H54 (cell line): ENCODE data around the gene POC5.

Source experiments
- DNase-seq: peaks from one replicate; pipeline ENCODE4 v3.0.0; 2011; ENCODE audit warnings: low spot score, mixed read lengths; ENCODE audit not compliant: insufficient read length
- FAIRE-seq: peaks from 3 replicates; lab custom pipeline; 2011; peaks lifted over from hg19 to GRCh38; lab: Jason Lieb, UNC
- POLR2A ChIP-seq: IDR thresholded peaks from 2 replicates; pipeline ENCODE4 v1.6.1; 2011; ENCODE audit warnings: low read depth, mild to moderate bottlenecking, low read length

POC5 gene

GRCh38 chr5:75681125-75681830 lies 36.0 kb downstream of the POC5 start:
- peak; percentile 38 for FAIRE-seq
- no peak for TF ChIP-seq POLR2A
- no peak for DNase-seq

DNA sequence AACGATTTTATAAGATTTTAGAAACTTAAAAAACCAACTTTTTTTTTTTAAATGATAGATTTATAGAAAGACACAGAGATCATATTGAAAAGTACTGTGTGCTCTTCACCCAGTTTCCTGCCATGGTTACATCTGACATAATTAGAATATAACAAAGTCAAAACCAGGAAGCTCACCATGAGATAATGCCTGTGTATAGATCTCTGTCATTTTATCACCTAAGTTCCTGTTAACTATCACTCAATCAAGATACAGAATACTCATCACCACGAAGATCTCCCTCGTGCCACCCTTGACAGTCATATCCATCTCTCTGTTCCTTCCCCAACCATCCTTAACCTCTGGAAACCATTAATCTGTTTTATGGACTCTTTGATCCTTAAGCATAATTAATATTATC lies 39.1 kb downstream of the POC5 start:
- no peak for DNase-seq
- no peak for TF ChIP-seq POLR2A
- FAIRE-seq: no peak

- DNase-seq (no peak), FAIRE-seq (no peak)
- TF ChIP-seq POLR2A: no peak
Measured at GRCh38 chr5:75677607-75678006, 39.6 kb downstream of the POC5 start.

DNA sequence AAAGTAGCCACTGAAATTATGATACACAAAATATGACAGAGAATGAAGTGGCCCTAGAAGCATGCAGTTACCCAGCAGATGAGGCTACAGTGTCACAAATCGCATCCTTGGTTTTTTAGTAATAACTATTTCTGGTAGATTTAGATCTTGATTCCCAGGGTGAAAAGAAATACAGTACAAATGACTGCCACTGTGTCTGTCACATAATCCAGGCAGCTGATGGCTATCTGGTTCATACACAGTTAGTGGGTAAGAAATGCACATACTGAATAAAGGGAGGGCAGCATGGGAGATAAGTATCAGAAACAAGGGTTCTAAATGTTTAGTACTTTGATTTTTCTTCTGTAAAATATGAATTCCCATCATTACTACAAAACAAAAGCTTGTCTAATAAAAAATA lies 41.5 kb downstream of the POC5 start:
- FAIRE-seq (peak; percentile 20), DNase-seq (no peak)
- TF ChIP-seq POLR2A: no peak

- FAIRE-seq (no peak), DNase-seq (no peak)
- no peak for TF ChIP-seq POLR2A
Measured at GRCh38 chr5:75672616-75673015, 44.6 kb downstream of the POC5 start.

DNA sequence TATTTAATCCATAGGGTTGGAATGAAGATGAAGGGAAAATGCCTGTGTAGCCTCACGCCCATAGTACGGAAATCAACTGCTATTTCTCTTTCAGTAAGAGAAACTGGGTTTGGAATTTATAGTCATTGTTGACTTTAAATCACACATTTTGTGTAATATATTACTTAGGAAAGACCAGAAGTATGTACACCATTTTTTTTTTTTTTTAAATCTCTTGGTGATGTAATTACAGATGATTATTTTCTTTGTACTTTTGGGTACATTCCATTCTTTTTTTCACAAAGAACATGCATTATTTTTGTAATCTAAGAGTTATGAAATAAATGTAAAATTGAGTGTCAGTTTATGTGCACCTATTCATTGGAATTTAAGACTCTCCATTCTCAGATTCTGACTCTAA lies 45.7 kb downstream of the POC5 start:
- DNase-seq: no peak
- FAIRE-seq: no peak
- TF ChIP-seq POLR2A: no peak

GRCh38 chr5:75670577-75670976 lies 46.7 kb downstream of the POC5 start:
- no peak for TF ChIP-seq POLR2A
- FAIRE-seq (no peak), DNase-seq (no peak)

DNA sequence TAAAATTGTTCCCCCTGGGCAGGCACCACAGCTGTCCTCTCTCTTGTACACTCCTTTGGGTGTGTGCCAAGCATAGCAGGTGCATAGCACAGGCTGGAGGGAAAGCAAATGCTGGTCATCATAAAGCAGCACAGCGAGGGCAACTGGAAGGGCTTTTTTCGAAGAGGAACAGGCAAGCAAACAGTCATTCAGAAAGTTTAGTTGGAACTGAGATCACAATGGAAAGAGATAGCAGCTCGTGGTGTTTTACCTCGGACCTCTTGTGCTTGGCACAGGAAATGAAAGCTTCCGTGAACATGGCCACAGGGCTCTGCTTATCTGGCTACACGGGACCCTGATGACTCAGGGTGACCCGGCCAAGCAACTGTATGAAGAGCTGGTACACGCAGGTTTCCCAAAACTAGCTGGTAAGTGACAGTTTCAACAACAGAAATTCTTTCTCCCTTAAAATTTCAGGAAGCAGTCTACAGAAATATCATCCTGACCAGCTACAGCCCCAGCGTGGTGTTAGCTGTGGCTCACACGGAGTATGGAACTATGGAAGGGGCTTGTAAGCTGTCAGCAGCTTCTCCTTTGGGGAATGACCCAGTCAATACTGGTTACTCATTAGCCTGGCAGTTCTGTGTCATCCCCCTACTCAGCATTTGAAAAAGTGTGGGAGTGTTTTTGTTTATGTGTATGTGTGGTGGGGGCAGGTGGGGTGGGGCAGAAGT lies 48.1 kb downstream of the POC5 start:
- DNase-seq: peak; percentile 33
- FAIRE-seq: peak; percentile 95

DNA sequence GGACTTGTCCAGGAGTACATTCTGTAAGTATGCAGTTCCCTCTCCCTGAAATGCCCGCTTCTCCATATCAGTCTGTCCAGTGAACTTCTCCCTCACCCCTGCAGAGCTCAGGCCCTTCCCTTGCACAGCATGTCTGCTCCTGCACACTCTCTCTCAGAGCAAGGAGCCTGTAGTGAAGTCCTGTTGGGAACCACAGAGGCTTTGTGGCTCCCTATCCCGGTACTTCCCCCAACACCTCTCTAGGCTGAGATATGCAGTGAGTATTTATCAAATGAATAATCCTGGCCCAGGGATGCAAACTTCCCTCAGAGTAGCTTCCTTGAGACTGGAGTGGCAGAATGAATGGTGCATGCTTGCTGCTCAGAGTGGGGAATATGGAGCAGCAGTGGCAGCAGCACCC lies 48.8 kb downstream of the POC5 start:
- FAIRE-seq (no peak), DNase-seq (no peak)
- no peak for TF ChIP-seq POLR2A

More for the DNA sequence above, 48.1 kb downstream of the POC5 start:
- TF ChIP-seq POLR2A: no peak

DNA sequence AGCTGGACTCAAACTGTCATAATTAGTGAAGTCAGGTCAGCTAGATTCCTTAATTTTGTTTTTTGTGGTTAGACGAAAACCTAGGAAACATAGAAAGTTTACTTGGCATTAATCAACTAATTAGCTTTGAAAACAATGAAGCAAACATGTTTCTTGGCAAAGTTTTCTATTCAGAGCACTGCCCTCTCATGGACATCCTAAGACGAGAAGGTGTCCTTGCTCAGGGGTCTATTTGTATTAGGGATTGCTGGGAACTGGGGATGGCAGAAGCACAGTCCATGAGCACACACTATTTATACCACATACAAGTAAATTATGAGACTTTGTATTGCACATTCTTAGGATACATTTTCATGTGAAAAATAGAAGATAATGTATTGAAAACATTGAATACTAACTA lies 49.7 kb downstream of the POC5 start:
- FAIRE-seq: no peak

GRCh38 chr5:75666801-75667200 lies 50.4 kb downstream of the POC5 start:
- DNase-seq: no peak
- no peak for TF ChIP-seq POLR2A
- no peak for FAIRE-seq

More for the DNA sequence above, 49.7 kb downstream of the POC5 start:
- no peak for TF ChIP-seq POLR2A
- no peak for DNase-seq

GRCh38 chr5:75664979-75665378 lies 52.3 kb downstream of the POC5 start:
- no peak for FAIRE-seq
- TF ChIP-seq POLR2A: no peak
- DNase-seq: no peak

DNA sequence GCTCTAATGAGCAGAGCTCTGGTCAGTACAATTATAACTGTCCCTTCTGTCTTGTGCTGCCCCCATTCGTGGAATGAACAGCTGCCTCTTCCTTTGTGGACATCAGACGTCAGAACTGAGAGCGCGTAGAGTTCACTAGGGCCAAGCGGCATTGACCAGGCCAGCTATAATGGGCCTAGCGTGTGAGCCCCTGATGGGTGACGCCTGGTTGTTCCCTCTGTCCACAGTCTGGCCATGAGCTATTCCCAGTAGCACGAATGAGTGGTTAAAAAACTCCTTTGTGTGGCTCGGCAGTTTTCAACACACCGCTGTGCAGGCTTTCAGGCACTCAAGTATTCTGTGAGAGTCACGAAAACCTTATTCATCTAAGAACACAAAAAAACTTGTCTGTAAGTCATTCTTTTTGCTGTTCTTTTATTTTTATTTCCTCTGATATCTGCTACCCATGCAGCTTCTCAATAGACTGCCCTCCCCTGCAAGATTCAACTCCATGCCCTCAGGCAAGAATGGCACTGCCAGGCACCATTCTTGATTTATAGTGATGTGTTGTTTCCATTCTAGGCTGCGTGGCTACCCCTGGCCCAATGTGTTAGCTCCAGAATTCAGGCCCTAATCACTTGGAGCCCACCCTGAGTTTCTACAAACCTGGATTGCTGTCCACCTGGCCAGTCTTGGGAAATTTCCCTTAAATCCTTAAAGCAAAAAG lies 53.5 kb downstream of the POC5 start:
- FAIRE-seq (no peak), DNase-seq (no peak)
- TF ChIP-seq POLR2A: no peak

DNA sequence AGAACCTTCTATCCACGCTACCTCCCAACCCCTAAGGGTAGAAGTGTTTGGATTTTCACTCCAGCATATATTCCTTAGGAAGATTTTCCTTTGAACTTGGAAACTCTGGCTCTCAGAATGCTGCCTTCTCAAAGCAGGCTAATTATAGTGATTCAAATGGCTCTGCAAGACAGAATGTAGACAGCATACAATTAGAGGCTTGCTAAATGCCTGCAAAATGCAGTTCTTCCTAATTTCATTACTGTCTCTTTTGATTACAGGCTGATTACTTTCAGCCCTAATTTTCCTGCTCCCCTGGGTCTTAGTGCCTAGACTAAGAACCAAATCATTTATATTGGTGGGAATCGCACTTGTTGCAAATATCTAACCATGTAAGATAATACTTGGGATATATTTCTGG lies 55.2 kb downstream of the POC5 start:
- FAIRE-seq (no peak), DNase-seq (no peak)
- no peak for TF ChIP-seq POLR2A
